WTC11 (cell line): ENCODE data around the gene FHOD3.

Experiments
- NR2C2 ChIP-seq: sonication (generic); formaldehyde crosslinking; IDR thresholded peaks from 2 replicates; pipeline ENCODE4 v1.8.0; 2022; ENCODE audit warnings: mild to moderate bottlenecking, missing genetic modification reagents
- ZNF219 ChIP-seq: sonication (generic); formaldehyde crosslinking; IDR thresholded peaks from 2 replicates; pipeline ENCODE4 v1.8.0; 2023; ENCODE audit warnings: missing genetic modification reagents, mild to moderate bottlenecking, borderline replicate concordance
- ZNF263 ChIP-seq: sonication (generic); formaldehyde crosslinking; IDR thresholded peaks from 2 replicates; pipeline ENCODE4 v1.8.1; 2022; ENCODE audit warnings: low read depth, mild to moderate bottlenecking, moderate library complexity, missing genetic modification reagents
- ZNF532 ChIP-seq: fragments of 250-450 bp; sonication (Bioruptor Pico); IDR thresholded peaks from 2 replicates; pipeline ENCODE4 v1.9.0; 2021; ENCODE audit warnings: mild to moderate bottlenecking, borderline replicate concordance
- TF ChIP-seq, protein P1 (sequence below): fragments of 200-600 bp; IDR thresholded peaks from 2 replicates; pipeline ENCODE4 v1.8.0; 2022; ENCODE audit warnings: antibody characterized with exemption
- TF ChIP-seq, protein P2 (sequence below): sonication (generic); formaldehyde crosslinking; IDR thresholded peaks from 2 replicates; pipeline ENCODE4 v1.8.1; 2023; ENCODE audit warnings: mild to moderate bottlenecking, missing genetic modification reagents, moderate library complexity
- TF ChIP-seq, protein P3 (sequence below): sonication (generic); formaldehyde crosslinking; IDR thresholded peaks from 2 replicates; pipeline ENCODE4 v1.8.1; 2022; ENCODE audit warnings: mild to moderate bottlenecking, moderate library complexity, missing genetic modification reagents

- TF ChIP-seq ZNF219 (CRISPR knock-in tag): no peak
- TF ChIP-seq, protein P1, sequence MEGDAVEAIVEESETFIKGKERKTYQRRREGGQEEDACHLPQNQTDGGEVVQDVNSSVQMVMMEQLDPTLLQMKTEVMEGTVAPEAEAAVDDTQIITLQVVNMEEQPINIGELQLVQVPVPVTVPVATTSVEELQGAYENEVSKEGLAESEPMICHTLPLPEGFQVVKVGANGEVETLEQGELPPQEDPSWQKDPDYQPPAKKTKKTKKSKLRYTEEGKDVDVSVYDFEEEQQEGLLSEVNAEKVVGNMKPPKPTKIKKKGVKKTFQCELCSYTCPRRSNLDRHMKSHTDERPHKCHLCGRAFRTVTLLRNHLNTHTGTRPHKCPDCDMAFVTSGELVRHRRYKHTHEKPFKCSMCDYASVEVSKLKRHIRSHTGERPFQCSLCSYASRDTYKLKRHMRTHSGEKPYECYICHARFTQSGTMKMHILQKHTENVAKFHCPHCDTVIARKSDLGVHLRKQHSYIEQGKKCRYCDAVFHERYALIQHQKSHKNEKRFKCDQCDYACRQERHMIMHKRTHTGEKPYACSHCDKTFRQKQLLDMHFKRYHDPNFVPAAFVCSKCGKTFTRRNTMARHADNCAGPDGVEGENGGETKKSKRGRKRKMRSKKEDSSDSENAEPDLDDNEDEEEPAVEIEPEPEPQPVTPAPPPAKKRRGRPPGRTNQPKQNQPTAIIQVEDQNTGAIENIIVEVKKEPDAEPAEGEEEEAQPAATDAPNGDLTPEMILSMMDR: no peak
- no peak for TF ChIP-seq NR2C2
- TF ChIP-seq, protein P2, sequence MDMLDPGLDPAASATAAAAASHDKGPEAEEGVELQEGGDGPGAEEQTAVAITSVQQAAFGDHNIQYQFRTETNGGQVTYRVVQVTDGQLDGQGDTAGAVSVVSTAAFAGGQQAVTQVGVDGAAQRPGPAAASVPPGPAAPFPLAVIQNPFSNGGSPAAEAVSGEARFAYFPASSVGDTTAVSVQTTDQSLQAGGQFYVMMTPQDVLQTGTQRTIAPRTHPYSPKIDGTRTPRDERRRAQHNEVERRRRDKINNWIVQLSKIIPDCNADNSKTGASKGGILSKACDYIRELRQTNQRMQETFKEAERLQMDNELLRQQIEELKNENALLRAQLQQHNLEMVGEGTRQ (CRISPR knock-in tag): no peak
- TF ChIP-seq ZNF532 (CRISPR knock-in tag): no peak
- TF ChIP-seq, protein P3, sequence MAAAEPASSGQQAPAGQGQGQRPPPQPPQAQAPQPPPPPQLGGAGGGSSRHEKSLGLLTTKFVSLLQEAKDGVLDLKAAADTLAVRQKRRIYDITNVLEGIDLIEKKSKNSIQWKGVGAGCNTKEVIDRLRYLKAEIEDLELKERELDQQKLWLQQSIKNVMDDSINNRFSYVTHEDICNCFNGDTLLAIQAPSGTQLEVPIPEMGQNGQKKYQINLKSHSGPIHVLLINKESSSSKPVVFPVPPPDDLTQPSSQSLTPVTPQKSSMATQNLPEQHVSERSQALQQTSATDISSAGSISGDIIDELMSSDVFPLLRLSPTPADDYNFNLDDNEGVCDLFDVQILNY: no peak
- TF ChIP-seq ZNF263 (CRISPR knock-in tag): no peak
Measured at GRCh38 chr18:36256094-36256493, 41.4 kb upstream of the FHOD3 start.
